ENCODE results near the gene TGFB1. TPM values are rescaled to one million over a fixed set of nuclear protein-coding genes. Genes with fewer than 3 reads are reported as not detected.

TGFB1 gene
- total and polyA plus RNA-seq, 9 of the 15 experiments (the other 6 are each of a cell fraction or from before 2014, with no cell fraction given), result 0.24 to 159 (median 17.2) TPM

DNA sequence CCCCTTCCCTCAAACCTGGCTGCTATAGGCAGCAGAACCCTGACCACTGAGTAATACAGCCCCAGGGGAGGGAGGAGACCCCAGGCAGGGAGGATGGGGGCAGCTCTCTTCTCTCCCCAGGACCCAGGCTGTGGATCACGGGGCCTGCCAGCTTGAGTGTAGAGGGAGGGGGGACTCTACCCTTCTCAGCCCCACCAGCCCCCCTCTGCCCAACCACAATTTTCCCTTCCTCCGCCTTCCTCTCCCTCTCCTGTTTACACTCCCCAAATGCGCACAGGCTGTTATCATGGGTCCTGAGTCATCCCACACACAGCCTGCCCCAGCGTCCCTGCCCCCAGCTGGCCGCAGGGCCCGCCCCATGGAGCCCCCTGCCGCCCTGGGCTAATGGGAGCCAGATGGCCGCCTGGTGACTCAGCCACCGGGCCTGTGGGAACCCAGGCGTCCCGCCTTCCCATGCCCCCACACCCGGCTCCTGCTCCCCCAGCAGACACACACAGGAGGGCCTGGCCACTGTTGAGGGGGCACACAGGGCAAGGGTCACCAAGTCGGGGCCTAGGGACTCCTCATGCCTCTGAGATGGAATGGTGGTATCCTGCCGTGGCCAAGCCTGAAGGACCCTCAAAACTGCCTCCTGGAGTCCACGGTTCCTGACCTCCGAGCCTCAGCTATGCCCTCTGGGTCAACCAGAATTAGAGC is 30.1 kb downstream of the TGFB1 start (continued):
- TF ChIP-seq, protein P1, sequence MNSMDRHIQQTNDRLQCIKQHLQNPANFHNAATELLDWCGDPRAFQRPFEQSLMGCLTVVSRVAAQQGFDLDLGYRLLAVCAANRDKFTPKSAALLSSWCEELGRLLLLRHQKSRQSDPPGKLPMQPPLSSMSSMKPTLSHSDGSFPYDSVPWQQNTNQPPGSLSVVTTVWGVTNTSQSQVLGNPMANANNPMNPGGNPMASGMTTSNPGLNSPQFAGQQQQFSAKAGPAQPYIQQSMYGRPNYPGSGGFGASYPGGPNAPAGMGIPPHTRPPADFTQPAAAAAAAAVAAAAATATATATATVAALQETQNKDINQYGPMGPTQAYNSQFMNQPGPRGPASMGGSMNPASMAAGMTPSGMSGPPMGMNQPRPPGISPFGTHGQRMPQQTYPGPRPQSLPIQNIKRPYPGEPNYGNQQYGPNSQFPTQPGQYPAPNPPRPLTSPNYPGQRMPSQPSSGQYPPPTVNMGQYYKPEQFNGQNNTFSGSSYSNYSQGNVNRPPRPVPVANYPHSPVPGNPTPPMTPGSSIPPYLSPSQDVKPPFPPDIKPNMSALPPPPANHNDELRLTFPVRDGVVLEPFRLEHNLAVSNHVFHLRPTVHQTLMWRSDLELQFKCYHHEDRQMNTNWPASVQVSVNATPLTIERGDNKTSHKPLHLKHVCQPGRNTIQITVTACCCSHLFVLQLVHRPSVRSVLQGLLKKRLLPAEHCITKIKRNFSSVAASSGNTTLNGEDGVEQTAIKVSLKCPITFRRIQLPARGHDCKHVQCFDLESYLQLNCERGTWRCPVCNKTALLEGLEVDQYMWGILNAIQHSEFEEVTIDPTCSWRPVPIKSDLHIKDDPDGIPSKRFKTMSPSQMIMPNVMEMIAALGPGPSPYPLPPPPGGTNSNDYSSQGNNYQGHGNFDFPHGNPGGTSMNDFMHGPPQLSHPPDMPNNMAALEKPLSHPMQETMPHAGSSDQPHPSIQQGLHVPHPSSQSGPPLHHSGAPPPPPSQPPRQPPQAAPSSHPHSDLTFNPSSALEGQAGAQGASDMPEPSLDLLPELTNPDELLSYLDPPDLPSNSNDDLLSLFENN (IDR thresholded peaks at IDR 0.05; ENCODE audit: low read depth in 2 of 2, low read length in 2 of 2), result peak in 1 of 2 experiments; percentile 21; a peak in 1 of 4 replicates
- TF ChIP-seq, protein P2, sequence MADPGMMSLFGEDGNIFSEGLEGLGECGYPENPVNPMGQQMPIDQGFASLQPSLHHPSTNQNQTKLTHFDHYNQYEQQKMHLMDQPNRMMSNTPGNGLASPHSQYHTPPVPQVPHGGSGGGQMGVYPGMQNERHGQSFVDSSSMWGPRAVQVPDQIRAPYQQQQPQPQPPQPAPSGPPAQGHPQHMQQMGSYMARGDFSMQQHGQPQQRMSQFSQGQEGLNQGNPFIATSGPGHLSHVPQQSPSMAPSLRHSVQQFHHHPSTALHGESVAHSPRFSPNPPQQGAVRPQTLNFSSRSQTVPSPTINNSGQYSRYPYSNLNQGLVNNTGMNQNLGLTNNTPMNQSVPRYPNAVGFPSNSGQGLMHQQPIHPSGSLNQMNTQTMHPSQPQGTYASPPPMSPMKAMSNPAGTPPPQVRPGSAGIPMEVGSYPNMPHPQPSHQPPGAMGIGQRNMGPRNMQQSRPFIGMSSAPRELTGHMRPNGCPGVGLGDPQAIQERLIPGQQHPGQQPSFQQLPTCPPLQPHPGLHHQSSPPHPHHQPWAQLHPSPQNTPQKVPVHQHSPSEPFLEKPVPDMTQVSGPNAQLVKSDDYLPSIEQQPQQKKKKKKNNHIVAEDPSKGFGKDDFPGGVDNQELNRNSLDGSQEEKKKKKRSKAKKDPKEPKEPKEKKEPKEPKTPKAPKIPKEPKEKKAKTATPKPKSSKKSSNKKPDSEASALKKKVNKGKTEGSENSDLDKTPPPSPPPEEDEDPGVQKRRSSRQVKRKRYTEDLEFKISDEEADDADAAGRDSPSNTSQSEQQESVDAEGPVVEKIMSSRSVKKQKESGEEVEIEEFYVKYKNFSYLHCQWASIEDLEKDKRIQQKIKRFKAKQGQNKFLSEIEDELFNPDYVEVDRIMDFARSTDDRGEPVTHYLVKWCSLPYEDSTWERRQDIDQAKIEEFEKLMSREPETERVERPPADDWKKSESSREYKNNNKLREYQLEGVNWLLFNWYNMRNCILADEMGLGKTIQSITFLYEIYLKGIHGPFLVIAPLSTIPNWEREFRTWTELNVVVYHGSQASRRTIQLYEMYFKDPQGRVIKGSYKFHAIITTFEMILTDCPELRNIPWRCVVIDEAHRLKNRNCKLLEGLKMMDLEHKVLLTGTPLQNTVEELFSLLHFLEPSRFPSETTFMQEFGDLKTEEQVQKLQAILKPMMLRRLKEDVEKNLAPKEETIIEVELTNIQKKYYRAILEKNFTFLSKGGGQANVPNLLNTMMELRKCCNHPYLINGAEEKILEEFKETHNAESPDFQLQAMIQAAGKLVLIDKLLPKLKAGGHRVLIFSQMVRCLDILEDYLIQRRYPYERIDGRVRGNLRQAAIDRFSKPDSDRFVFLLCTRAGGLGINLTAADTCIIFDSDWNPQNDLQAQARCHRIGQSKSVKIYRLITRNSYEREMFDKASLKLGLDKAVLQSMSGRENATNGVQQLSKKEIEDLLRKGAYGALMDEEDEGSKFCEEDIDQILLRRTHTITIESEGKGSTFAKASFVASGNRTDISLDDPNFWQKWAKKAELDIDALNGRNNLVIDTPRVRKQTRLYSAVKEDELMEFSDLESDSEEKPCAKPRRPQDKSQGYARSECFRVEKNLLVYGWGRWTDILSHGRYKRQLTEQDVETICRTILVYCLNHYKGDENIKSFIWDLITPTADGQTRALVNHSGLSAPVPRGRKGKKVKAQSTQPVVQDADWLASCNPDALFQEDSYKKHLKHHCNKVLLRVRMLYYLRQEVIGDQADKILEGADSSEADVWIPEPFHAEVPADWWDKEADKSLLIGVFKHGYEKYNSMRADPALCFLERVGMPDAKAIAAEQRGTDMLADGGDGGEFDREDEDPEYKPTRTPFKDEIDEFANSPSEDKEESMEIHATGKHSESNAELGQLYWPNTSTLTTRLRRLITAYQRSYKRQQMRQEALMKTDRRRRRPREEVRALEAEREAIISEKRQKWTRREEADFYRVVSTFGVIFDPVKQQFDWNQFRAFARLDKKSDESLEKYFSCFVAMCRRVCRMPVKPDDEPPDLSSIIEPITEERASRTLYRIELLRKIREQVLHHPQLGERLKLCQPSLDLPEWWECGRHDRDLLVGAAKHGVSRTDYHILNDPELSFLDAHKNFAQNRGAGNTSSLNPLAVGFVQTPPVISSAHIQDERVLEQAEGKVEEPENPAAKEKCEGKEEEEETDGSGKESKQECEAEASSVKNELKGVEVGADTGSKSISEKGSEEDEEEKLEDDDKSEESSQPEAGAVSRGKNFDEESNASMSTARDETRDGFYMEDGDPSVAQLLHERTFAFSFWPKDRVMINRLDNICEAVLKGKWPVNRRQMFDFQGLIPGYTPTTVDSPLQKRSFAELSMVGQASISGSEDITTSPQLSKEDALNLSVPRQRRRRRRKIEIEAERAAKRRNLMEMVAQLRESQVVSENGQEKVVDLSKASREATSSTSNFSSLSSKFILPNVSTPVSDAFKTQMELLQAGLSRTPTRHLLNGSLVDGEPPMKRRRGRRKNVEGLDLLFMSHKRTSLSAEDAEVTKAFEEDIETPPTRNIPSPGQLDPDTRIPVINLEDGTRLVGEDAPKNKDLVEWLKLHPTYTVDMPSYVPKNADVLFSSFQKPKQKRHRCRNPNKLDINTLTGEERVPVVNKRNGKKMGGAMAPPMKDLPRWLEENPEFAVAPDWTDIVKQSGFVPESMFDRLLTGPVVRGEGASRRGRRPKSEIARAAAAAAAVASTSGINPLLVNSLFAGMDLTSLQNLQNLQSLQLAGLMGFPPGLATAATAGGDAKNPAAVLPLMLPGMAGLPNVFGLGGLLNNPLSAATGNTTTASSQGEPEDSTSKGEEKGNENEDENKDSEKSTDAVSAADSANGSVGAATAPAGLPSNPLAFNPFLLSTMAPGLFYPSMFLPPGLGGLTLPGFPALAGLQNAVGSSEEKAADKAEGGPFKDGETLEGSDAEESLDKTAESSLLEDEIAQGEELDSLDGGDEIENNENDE (IDR thresholded peaks at IDR 0.05; ENCODE audit: low read depth, low read length), result no peak
- TF ChIP-seq, protein P3, sequence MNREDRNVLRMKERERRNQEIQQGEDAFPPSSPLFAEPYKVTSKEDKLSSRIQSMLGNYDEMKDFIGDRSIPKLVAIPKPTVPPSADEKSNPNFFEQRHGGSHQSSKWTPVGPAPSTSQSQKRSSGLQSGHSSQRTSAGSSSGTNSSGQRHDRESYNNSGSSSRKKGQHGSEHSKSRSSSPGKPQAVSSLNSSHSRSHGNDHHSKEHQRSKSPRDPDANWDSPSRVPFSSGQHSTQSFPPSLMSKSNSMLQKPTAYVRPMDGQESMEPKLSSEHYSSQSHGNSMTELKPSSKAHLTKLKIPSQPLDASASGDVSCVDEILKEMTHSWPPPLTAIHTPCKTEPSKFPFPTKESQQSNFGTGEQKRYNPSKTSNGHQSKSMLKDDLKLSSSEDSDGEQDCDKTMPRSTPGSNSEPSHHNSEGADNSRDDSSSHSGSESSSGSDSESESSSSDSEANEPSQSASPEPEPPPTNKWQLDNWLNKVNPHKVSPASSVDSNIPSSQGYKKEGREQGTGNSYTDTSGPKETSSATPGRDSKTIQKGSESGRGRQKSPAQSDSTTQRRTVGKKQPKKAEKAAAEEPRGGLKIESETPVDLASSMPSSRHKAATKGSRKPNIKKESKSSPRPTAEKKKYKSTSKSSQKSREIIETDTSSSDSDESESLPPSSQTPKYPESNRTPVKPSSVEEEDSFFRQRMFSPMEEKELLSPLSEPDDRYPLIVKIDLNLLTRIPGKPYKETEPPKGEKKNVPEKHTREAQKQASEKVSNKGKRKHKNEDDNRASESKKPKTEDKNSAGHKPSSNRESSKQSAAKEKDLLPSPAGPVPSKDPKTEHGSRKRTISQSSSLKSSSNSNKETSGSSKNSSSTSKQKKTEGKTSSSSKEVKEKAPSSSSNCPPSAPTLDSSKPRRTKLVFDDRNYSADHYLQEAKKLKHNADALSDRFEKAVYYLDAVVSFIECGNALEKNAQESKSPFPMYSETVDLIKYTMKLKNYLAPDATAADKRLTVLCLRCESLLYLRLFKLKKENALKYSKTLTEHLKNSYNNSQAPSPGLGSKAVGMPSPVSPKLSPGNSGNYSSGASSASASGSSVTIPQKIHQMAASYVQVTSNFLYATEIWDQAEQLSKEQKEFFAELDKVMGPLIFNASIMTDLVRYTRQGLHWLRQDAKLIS (CRISPR knock-in tag; IDR thresholded peaks at IDR 0.05), result no peak
- TF ChIP-seq RBM17 (IDR thresholded peaks at IDR 0.05; ENCODE audit: borderline replicate concordance, low read depth, low read length) (no peak), ZNF717 (CRISPR knock-in tag; IDR thresholded peaks at IDR 0.05) (no peak; the same call in 1 of the 2 replicates), RBFOX2 (IDR thresholded peaks at IDR 0.05; ENCODE audit: low read depth, low read length) (peak; percentile 64), POLR3A (IDR thresholded peaks at IDR 0.05; ENCODE audit: borderline replicate concordance, extremely low read depth, insufficient read depth, insufficient read length) (no peak)
